ENCODE results near the gene ESAM. TPM values are rescaled to one million over a fixed set of nuclear protein-coding genes. Genes with fewer than 3 reads are reported as not detected.

ESAM gene
- total and polyA plus RNA-seq, 2 donors (not counting 1 experiment from before 2014, with no cell fraction given) = 1.4 to 14.5 TPM

DNA sequence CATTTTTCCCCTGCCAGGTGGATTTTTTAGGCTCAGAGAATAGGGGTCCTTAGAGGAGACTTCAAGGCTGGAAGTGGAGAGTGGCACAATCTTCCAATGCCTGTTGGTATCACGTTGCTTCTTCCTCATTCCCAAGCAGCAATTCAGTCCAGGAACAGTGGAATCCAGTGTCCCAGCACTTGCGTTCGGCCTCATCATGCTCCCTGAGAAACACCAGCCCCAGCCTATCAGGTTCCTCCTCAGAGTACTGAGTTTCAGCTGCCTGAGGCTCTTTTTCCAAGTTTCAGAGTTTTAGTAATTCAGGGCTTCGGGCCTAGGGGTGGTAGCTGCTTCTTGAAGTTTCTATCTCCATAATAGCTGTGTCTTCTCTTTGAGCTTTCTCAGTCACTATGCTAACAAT, 54.3 kb downstream of the ESAM start:
- no peak overlapping the region for H3K4me2 ChIP-seq (replicated peaks; ENCODE audit: low read depth, low read length, poor library complexity, severe bottlenecking)
- Mint-ChIP-seq H3K4me1 (no peaks in the 10 kb centered on the region), H3K9me3 (ENCODE audit: insufficient read depth) (peaks cover 4% of the 10 kb centered on the region), H3K4me3 (no peak overlapping the region), H3K27me3 (peaks cover 12% of the 10 kb centered on the region), H3K27ac (no peak overlapping the region)
- H3K27ac ChIP-seq (ENCODE audit: low read length in 2 of 2) = no peak overlapping the region
- ChIA-PET CTCF (interaction anchor here (1.2 kb wide), 1 partner anchor 38 kb away, joined by 3 read pairs; no protein-coding TSS in a partner anchor), POLR2A (no interaction called here)
- TF ChIP-seq, protein P1, sequence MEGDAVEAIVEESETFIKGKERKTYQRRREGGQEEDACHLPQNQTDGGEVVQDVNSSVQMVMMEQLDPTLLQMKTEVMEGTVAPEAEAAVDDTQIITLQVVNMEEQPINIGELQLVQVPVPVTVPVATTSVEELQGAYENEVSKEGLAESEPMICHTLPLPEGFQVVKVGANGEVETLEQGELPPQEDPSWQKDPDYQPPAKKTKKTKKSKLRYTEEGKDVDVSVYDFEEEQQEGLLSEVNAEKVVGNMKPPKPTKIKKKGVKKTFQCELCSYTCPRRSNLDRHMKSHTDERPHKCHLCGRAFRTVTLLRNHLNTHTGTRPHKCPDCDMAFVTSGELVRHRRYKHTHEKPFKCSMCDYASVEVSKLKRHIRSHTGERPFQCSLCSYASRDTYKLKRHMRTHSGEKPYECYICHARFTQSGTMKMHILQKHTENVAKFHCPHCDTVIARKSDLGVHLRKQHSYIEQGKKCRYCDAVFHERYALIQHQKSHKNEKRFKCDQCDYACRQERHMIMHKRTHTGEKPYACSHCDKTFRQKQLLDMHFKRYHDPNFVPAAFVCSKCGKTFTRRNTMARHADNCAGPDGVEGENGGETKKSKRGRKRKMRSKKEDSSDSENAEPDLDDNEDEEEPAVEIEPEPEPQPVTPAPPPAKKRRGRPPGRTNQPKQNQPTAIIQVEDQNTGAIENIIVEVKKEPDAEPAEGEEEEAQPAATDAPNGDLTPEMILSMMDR (IDR thresholded peaks at IDR 0.05) = no peak
- TF ChIP-seq EZH2 (IDR thresholded peaks at IDR 0.05; ENCODE audit: borderline replicate concordance, insufficient read depth, low read depth, low read length, poor library complexity, severe bottlenecking) = no peak
- DNase-seq = no peak
- H4K20me1 ChIP-seq (ENCODE audit: control insufficient read depth, insufficient read depth, low read length, poor library complexity, severe bottlenecking) = no peaks in the 10 kb centered on the region
- intact Hi-C loops (cut with micrococcal nuclease) = no loop called here
- H3K9me3 ChIP-seq (ENCODE audit: control extremely low read depth in 1 of 3, control insufficient read depth in 2 of 3, insufficient read depth in 1 of 3, low read length in 2 of 3) = peaks cover 0 to 13% (median 9%) of the 10 kb centered on the region in 3 donors
- H3K79me2 ChIP-seq (ENCODE audit: control insufficient read depth, insufficient read depth, low read length) = no peaks in the 10 kb centered on the region
- no peak overlapping the region for H2AFZ ChIP-seq (ENCODE audit: insufficient read depth, low read depth, low read length, poor library complexity, severe bottlenecking)
- ATAC-seq (ENCODE audit: low read depth) = no peak
- 93% methylated on average over 3 of the region's 4 CpGs for WGBS (ENCODE audit: insufficient coverage)
- H3K27me3 ChIP-seq (replicated peaks in 1 of 4; ENCODE audit: control extremely low read depth in 1 of 4, control insufficient read depth in 3 of 4, insufficient read depth in 4 of 4, low read length in 3 of 4) = peaks cover 0 to 3% (median 0%) of the 10 kb centered on the region in 4 experiments
- H3K36me3 ChIP-seq (replicated peaks in 1 of 2; ENCODE audit: control extremely low read depth in 1 of 2, control insufficient read depth in 1 of 2, extremely low read depth in 1 of 2, insufficient read depth in 2 of 2, low read length in 1 of 2) = no peaks in the 10 kb centered on the region
- no peaks in the 10 kb centered on the region for H3K4me1 ChIP-seq (ENCODE audit: control insufficient read depth in 2 of 2, insufficient read depth in 2 of 2, low read length in 2 of 2)
- no peak overlapping the region for H3K9ac ChIP-seq (ENCODE audit: low read length)
- H3K4me3 ChIP-seq (ENCODE audit: control extremely low read depth in 1 of 5, extremely low read depth in 1 of 5, insufficient read depth in 1 of 5, low read depth in 2 of 5, low read length in 4 of 5) = no peak overlapping the region

Other genes starting within 250 kb of the ESAM start
- gene OR8B12, start 218.6 kb downstream of the ESAM start, total RNA-seq = not detected in 2 replicates
- not detected in 2 replicates for gene OR8B12, start 218.6 kb downstream of the ESAM start, polyA plus RNA-seq
- not detected in 2 replicates for gene OR8A1, start 192.3 kb downstream of the ESAM start, total RNA-seq
- not detected in 2 replicates for gene OR8A1, start 192.3 kb downstream of the ESAM start, polyA plus RNA-seq
- not detected in 2 replicates for gene PANX3, start 150.9 kb downstream of the ESAM start, total RNA-seq
- not detected in 2 replicates for gene PANX3, start 150.9 kb downstream of the ESAM start, polyA plus RNA-seq
- 66.8 and 71.5 TPM in 2 replicates for gene TBRG1, start 139.4 kb downstream of the ESAM start, total RNA-seq
- gene TBRG1, start 139.4 kb downstream of the ESAM start, polyA plus RNA-seq = 68.2 and 69.6 TPM in 2 replicates
- 3.6 and 5.1 TPM in 2 replicates for gene SIAE, start 88.6 kb downstream of the ESAM start, total RNA-seq
- 4.5 and 5.5 TPM in 2 replicates for gene SIAE, start 88.6 kb downstream of the ESAM start, polyA plus RNA-seq
- gene SPA17, start 88.4 kb downstream of the ESAM start, total RNA-seq = 0.46 and 0.76 TPM in 2 replicates
- 0.20 and 0.21 TPM in 2 replicates for gene SPA17, start 88.4 kb downstream of the ESAM start, polyA plus RNA-seq
- gene NRGN, start 22.3 kb downstream of the ESAM start, total RNA-seq = 0.66 TPM in 1 of 2 replicates, not detected in the other
- 3.1 and 11.0 TPM in 2 replicates for gene NRGN, start 22.3 kb downstream of the ESAM start, polyA plus RNA-seq
- not detected in 2 replicates for gene VSIG2, start 10.0 kb downstream of the ESAM start, total RNA-seq
- gene VSIG2, start 10.0 kb downstream of the ESAM start, polyA plus RNA-seq = 0.36 TPM in 1 of 2 replicates, not detected in the other
- 26.8 and 33.4 TPM in 2 replicates for gene MSANTD2, start 38.1 kb upstream of the ESAM start, total RNA-seq
- gene MSANTD2, start 38.1 kb upstream of the ESAM start, polyA plus RNA-seq = 9.4 and 11.1 TPM in 2 replicates
- 0.90 and 1.0 TPM in 2 replicates for gene ROBO3, start 103.1 kb upstream of the ESAM start, total RNA-seq
- 4.0 and 7.4 TPM in 2 replicates for gene ROBO3, start 103.1 kb upstream of the ESAM start, polyA plus RNA-seq
- gene ROBO4, start 135.6 kb upstream of the ESAM start, total RNA-seq = not detected in 2 replicates
- not detected in 2 replicates for gene ROBO4, start 135.6 kb upstream of the ESAM start, polyA plus RNA-seq
- gene HEPN1, start 157.0 kb upstream of the ESAM start, total RNA-seq = not detected in 2 replicates
- gene HEPN1, start 157.0 kb upstream of the ESAM start, polyA plus RNA-seq = not detected in 2 replicates
- not detected in 2 replicates for gene HEPACAM, start 173.8 kb upstream of the ESAM start, total RNA-seq
- not detected in 2 replicates for gene HEPACAM, start 173.8 kb upstream of the ESAM start, polyA plus RNA-seq
- 1.8 TPM in 2 replicates for gene CCDC15, start 191.9 kb upstream of the ESAM start, total RNA-seq
- gene CCDC15, start 191.9 kb upstream of the ESAM start, polyA plus RNA-seq = 0.29 and 0.31 TPM in 2 replicates